Endothelial cell of umbilical vein (primary cell): ENCODE results near the gene KCNMA1. TPM values are rescaled to one million over a fixed set of nuclear protein-coding genes. Genes with fewer than 3 reads are reported as not detected.

Source experiments
- BruUV-seq: library from RNA; stranded (reverse); fragments of 400-500 nt; replicated peaks from 2 replicates; lab custom pipeline; 2021; lab: Mats Ljungman, UMichigan
- CTCF ChIA-PET: fragments of 300-600, 350-600 bp; sonication (Branson Sonifier 250); formaldehyde crosslinking; loops from one replicate; lab custom pipeline; 2021; ENCODE audit warnings: antibody characterized with exemption, inconsistent platforms; lab: Charles Lee
- POLR2A ChIA-PET: fragments of 300-600, 350-600 bp; sonication (Branson Sonifier 250); formaldehyde crosslinking; loops from one replicate; lab custom pipeline; 2021; ENCODE audit warnings: antibody characterized with exemption, inconsistent platforms; lab: Charles Lee
- DNase-seq: peaks from one replicate; pipeline ENCODE4 v3.0.0-alpha.2; 2011; ENCODE audit warnings: low read depth, low spot score
- FAIRE-seq: peaks from 2 replicates; lab custom pipeline; 2011; peaks lifted over from hg19 to GRCh38; lab: Jason Lieb, UNC
- H2AFZ ChIP-seq: 2 replicates; pipeline ENCODE4 v1.6.0; 2012; ENCODE audit warnings: low read depth, low read length, control low read depth, inconsistent platforms
- H3K27ac ChIP-seq: 2 replicates; pipeline ENCODE4 v1.5.1; 2011; ENCODE audit warnings: low read depth, mild to moderate bottlenecking, control low read depth, low read length, moderate library complexity; ENCODE audit not compliant: insufficient read depth
- H3K27me3 ChIP-seq, 2 experiments: 2 replicates each; pipeline versions ENCODE4 v1.6.0 to v1.6.1; 2011; ENCODE audit warnings: low read length in 2 of 2, mixed read lengths in 1 of 2; ENCODE audit not compliant: control insufficient read depth in 2 of 2, insufficient read depth in 2 of 2
- H3K36me3 ChIP-seq, 2 experiments: 2 replicates in 1 of 2; 3 replicates in 1 of 2; pipeline ENCODE4 v1.5.1; 2011; ENCODE audit warnings: low read length in 2 of 2, mild to moderate bottlenecking in 1 of 2, moderate library complexity in 1 of 2; ENCODE audit not compliant: control insufficient read depth in 2 of 2, insufficient read depth in 2 of 2; ENCODE audit errors: extremely low read depth in 1 of 2
- H3K4me1 ChIP-seq: 3 replicates; pipeline ENCODE4 v1.5.1; 2011; ENCODE audit warnings: mild to moderate bottlenecking, low read length; ENCODE audit not compliant: control insufficient read depth, insufficient read depth; ENCODE audit errors: extremely low read depth
- H3K4me2 ChIP-seq: 2 replicates; pipeline ENCODE4 v1.6.1; 2011; ENCODE audit warnings: low read length, control low read depth, mixed read lengths; ENCODE audit not compliant: insufficient read depth
- H3K4me3 ChIP-seq, 3 experiments: fragments of 200-600 bp in 1 of 3; sonication (generic), shearing (Covaris generic) in 1 of 3; replicated peaks in 1 of 3; 2 replicates each; pipeline ENCODE4 v1.5.1; 2011 to 2016; ENCODE audit warnings: control low read depth in 3 of 3, low read length in 3 of 3, mild to moderate bottlenecking in 2 of 3, inconsistent platforms in 1 of 3, low read depth in 1 of 3, moderate library complexity in 1 of 3; ENCODE audit not compliant: insufficient read depth in 1 of 3
- H3K79me2 ChIP-seq: 2 replicates; pipeline ENCODE4 v1.6.0; 2012; ENCODE audit warnings: low read length, inconsistent platforms; ENCODE audit not compliant: control insufficient read depth, insufficient read depth
- H3K9ac ChIP-seq: replicated peaks from 2 replicates; pipeline ENCODE3; 2011; ENCODE audit warnings: low read length, control low read depth; ENCODE audit not compliant: insufficient read depth; ENCODE audit errors: extremely low read depth
- H3K9me1 ChIP-seq: replicated peaks from 3 replicates; pipeline ENCODE4 v1.6.0; 2011; ENCODE audit warnings: mild to moderate bottlenecking, low read length; ENCODE audit not compliant: control insufficient read depth, insufficient read depth; ENCODE audit errors: extremely low read depth
- H3K9me3 ChIP-seq: replicated peaks from 2 replicates; pipeline ENCODE4 v1.5.1; 2012; ENCODE audit warnings: low read length, inconsistent platforms; ENCODE audit not compliant: control insufficient read depth, insufficient read depth
- H4K20me1 ChIP-seq: replicated peaks from 2 replicates; pipeline ENCODE3; 2011; ENCODE audit warnings: mild to moderate bottlenecking, low read length; ENCODE audit not compliant: control insufficient read depth, insufficient read depth; ENCODE audit errors: extremely low read depth
- CTCF ChIP-seq, 2 donors: IDR thresholded peaks; 1 replicate in 1 of 2; 2 replicates in 1 of 2; pipeline ENCODE4 v1.5.1; 2011; ENCODE audit warnings: low read length in 2 of 2, mild to moderate bottlenecking in 2 of 2, moderate library complexity in 2 of 2, control low read depth in 1 of 2, inconsistent platforms in 1 of 2, low read depth in 1 of 2; ENCODE audit not compliant: insufficient read depth in 1 of 2; ENCODE audit errors: extremely low read depth in 1 of 2
- EZH2 ChIP-seq: IDR thresholded peaks from 2 replicates; pipeline ENCODE4 v1.6.1; 2012; ENCODE audit warnings: borderline replicate concordance, low read depth, mild to moderate bottlenecking, moderate library complexity, low read length, inconsistent platforms; ENCODE audit not compliant: severe bottlenecking
- FOS ChIP-seq: IDR thresholded peaks from 2 replicates; pipeline ENCODE4 v1.6.1; 2011; ENCODE audit warnings: mild to moderate bottlenecking, low read length, moderate library complexity, borderline replicate concordance; ENCODE audit not compliant: insufficient read depth
- GATA2 ChIP-seq: IDR thresholded peaks from 2 replicates; pipeline ENCODE4 v1.7.0; 2011; ENCODE audit warnings: low read depth, mild to moderate bottlenecking, moderate library complexity, mixed read lengths, low read length; ENCODE audit not compliant: insufficient read length, insufficient read depth
- JUN ChIP-seq: IDR thresholded peaks from 2 replicates; pipeline ENCODE4 v1.6.1; 2011; ENCODE audit warnings: borderline replicate concordance, low read depth; ENCODE audit not compliant: insufficient read length, insufficient read depth
- MAX ChIP-seq: IDR thresholded peaks from 2 replicates; pipeline ENCODE4 v1.6.1; 2011; ENCODE audit not compliant: insufficient read depth, insufficient read length
- MYC ChIP-seq: IDR thresholded peaks from one replicate; pipeline ENCODE4 v1.6.1; 2011; ENCODE audit warnings: mild to moderate bottlenecking, low read depth, low read length
- POLR2A ChIP-seq: IDR thresholded peaks from 2 replicates; pipeline ENCODE4 v1.6.1; 2012; ENCODE audit warnings: low read depth, mild to moderate bottlenecking, control low read depth, low read length
- POLR2AphosphoS5 ChIP-seq: IDR thresholded peaks from 2 replicates; pipeline ENCODE4 v1.6.1; 2012; ENCODE audit warnings: low read depth, mild to moderate bottlenecking, control low read depth, low read length, moderate library complexity; ENCODE audit not compliant: insufficient read depth
- dilution Hi-C: fragments of 300-500 bp; cut with MboI; formaldehyde crosslinking; loops from one replicate; pipeline ENCODE4 v1.15.0; 2019; ENCODE audit warnings: low sequenced_read_pairs; ENCODE audit not compliant: extremely low pct_ligation_motif_present
- intact Hi-C: fragments of 100-400 bp; cut with micrococcal nuclease; formaldehyde crosslinking; loops from one replicate; pipeline ENCODE4 v1.10.0; 2022
- polyA plus RNA-seq, 4 experiments: library from polyadenylated mRNA; depleted of rRNA in 3 of 4; stranded (reverse) in 3 of 4; unstranded in 1 of 4; fragments of >200 nt; gene quantifications; 2 replicates each; pipeline versions ENCODE4 v1.2.1 to v1.2.3, GENCODE V29; 2011 to 2012; ENCODE audit warnings: missing spikeins in 1 of 4
- total RNA-seq: library from RNA; stranded (reverse); gene quantifications from 2 replicates; pipeline ENCODE4 v1.2.3, GENCODE V29; 2021

Gene KCNMA1
- total and polyA plus RNA-seq, 2 donors (not counting 3 experiments of a cell fraction or from before 2014, with no cell fraction given), result 0.10 to 0.82 TPM

- DNase-seq (no peak), FAIRE-seq (no peak)
- dilution Hi-C loops (no loop called here), intact Hi-C loops (no loop called here)
- CTCF ChIA-PET, result no interaction called here
- no peaks in the 10 kb centered on the region for H3K36me3 ChIP-seq
- H3K9ac ChIP-seq, result no peak overlapping the region
- no peaks in the 10 kb centered on the region for H3K9me3 ChIP-seq
- no peaks in the 10 kb centered on the region for H3K79me2 ChIP-seq
- H3K9me1 ChIP-seq, result no peaks in the 10 kb centered on the region
- no peak overlapping the region for H3K27ac ChIP-seq
- no peak overlapping the region for H3K4me3 ChIP-seq
- H3K4me1 ChIP-seq, result no peaks in the 10 kb centered on the region
- no TSS peak for BruUV-seq
- H3K27me3 ChIP-seq, result peaks cover 0 to 3% of the 10 kb centered on the region in 2 experiments
- no peaks in the 10 kb centered on the region for H4K20me1 ChIP-seq
- POLR2A ChIA-PET, result no interaction called here
- H2AFZ ChIP-seq, result no peak overlapping the region
- TF ChIP-seq MAX (no peak), POLR2AphosphoS5 (no peak), CTCF (IDR thresholded peaks at IDR 0.05; ENCODE audit: extremely low read depth in 1 of 2, insufficient read depth in 1 of 2, low read depth in 1 of 2, low read length in 2 of 2) (no peak), POLR2A (no peak), GATA2 (no peak), EZH2 (no peak), JUN (no peak), FOS (no peak), MYC (no peak)
- H3K4me2 ChIP-seq, result no peak overlapping the region
Measured at GRCh38 chr10:77546042-77546441, 91.6 kb downstream of the KCNMA1 start.
